ENCODE data around the gene RAB43.

- TF ChIP-seq RARB (CRISPR knock-in tag; IDR thresholded peaks at IDR 0.05) (no peak), PATZ1 (CRISPR knock-in tag; IDR thresholded peaks at IDR 0.05; ENCODE audit: borderline replicate concordance) (no peak), TOX (CRISPR knock-in tag; IDR thresholded peaks at IDR 0.05; ENCODE audit: borderline replicate concordance) (no peak), ZC3H10 (CRISPR knock-in tag; IDR thresholded peaks at IDR 0.05) (no peak), ZFP3 (CRISPR knock-in tag; IDR thresholded peaks at IDR 0.05) (no peak), PPARA (CRISPR knock-in tag; IDR thresholded peaks at IDR 0.05; ENCODE audit: borderline replicate concordance) (no peak), CSRNP3 (CRISPR knock-in tag; IDR thresholded peaks at IDR 0.05) (no peak), ARNTL (CRISPR knock-in tag; IDR thresholded peaks at IDR 0.05; ENCODE audit: borderline replicate concordance, low read depth) (no peak), ZNF8 (CRISPR knock-in tag; IDR thresholded peaks at IDR 0.05) (no peak), CSDC2 (CRISPR knock-in tag; IDR thresholded peaks at IDR 0.05) (no peak)
These were observed 10.0 kb upstream of the RAB43 start for GRCh38 chr3:129131465-129132088.

All from SK-N-SH treated with all-trans-retinoic acid at 6 μM for 48 hours (cell line).